ENCODE data around the gene SLC4A5.

Gene SLC4A5

GRCh38 chr2:74357627-74358026 lies 14.4 kb upstream of the SLC4A5 start:
- Histone ChIP-seq H3K9ac (ENCODE audit: low read length) (no peak overlapping the region), H3K79me1 (ENCODE audit: low read length) (no peaks in the 10 kb centered on the region), H2AK5ac (ENCODE audit: low read length) (no peak overlapping the region), H3K14ac (ENCODE audit: low read length) (no peak overlapping the region), H3K4ac (ENCODE audit: low read depth, low read length) (no peak overlapping the region), H3K27me3 (ENCODE audit: insufficient read depth, low read length) (no peaks in the 10 kb centered on the region), H3K27ac (ENCODE audit: low read depth, low read length) (no peak overlapping the region), H4K91ac (ENCODE audit: low read depth, low read length) (no peak overlapping the region), H3K4me3 (ENCODE audit: low read depth, low read length) (no peak overlapping the region), H3K79me2 (ENCODE audit: control insufficient read depth, insufficient read depth, low read length, poor library complexity) (no peaks in the 10 kb centered on the region), H4K8ac (ENCODE audit: low read depth, low read length) (no peak overlapping the region), H2AFZ (ENCODE audit: insufficient read depth, low read length, poor library complexity) (no peak overlapping the region), H4K12ac (ENCODE audit: low read depth, low read length) (no peak overlapping the region), H3K4me2 (ENCODE audit: low read length) (no peak overlapping the region), H3K4me1 (ENCODE audit: control insufficient read depth in 1 of 2, insufficient read depth in 2 of 2, low read length in 2 of 2) (no peaks in the 10 kb centered on the region), H3K23ac (ENCODE audit: low read length) (no peak overlapping the region), H2BK12ac (ENCODE audit: low read length) (no peak overlapping the region), H3K36me3 (ENCODE audit: control insufficient read depth in 1 of 2, insufficient read depth in 2 of 2, low read length in 2 of 2) (peaks cover 30 to 56% of the 10 kb centered on the region in 2 experiments), H3K18ac (ENCODE audit: low read length) (no peak overlapping the region), H2BK120ac (ENCODE audit: insufficient read depth, low read length, poor library complexity) (no peak overlapping the region), H2BK5ac (ENCODE audit: low read depth, low read length, poor library complexity) (no peak overlapping the region), H3K9me3 (ENCODE audit: insufficient read depth, low read depth, low read length) (no peaks in the 10 kb centered on the region)
- no peak for DNase-seq

GRCh38 chr2:74349889-74350288 lies 6.7 kb upstream of the SLC4A5 start:
- Histone ChIP-seq H3K4me1 (ENCODE audit: control insufficient read depth in 1 of 2, insufficient read depth in 2 of 2, low read length in 2 of 2) (peaks cover 0 to 6% of the 10 kb centered on the region in 2 experiments), H3K79me2 (ENCODE audit: control insufficient read depth, insufficient read depth, low read length, poor library complexity) (no peaks in the 10 kb centered on the region), H2AFZ (ENCODE audit: insufficient read depth, low read length, poor library complexity) (no peak overlapping the region), H3K27me3 (ENCODE audit: insufficient read depth, low read length) (no peaks in the 10 kb centered on the region), H2AK5ac (ENCODE audit: low read length) (no peak overlapping the region), H3K9ac (ENCODE audit: low read length) (no peak overlapping the region), H2BK5ac (ENCODE audit: low read depth, low read length, poor library complexity) (no peak overlapping the region), H2BK12ac (ENCODE audit: low read length) (no peak overlapping the region), H3K79me1 (ENCODE audit: low read length) (no peaks in the 10 kb centered on the region), H3K4ac (ENCODE audit: low read depth, low read length) (no peak overlapping the region), H4K91ac (ENCODE audit: low read depth, low read length) (no peak overlapping the region), H2BK120ac (ENCODE audit: insufficient read depth, low read length, poor library complexity) (no peak overlapping the region), H3K36me3 (ENCODE audit: control insufficient read depth in 1 of 2, insufficient read depth in 2 of 2, low read length in 2 of 2) (peaks cover 0 to 3% of the 10 kb centered on the region in 2 experiments), H3K14ac (ENCODE audit: low read length) (no peak overlapping the region), H4K12ac (ENCODE audit: low read depth, low read length) (no peak overlapping the region), H3K4me2 (ENCODE audit: low read length) (no peak overlapping the region), H4K8ac (ENCODE audit: low read depth, low read length) (no peak overlapping the region), H3K18ac (ENCODE audit: low read length) (no peak overlapping the region), H3K4me3 (ENCODE audit: low read depth, low read length) (no peak overlapping the region), H3K9me3 (ENCODE audit: insufficient read depth, low read depth, low read length) (peaks cover 2% of the 10 kb centered on the region), H3K27ac (ENCODE audit: low read depth, low read length) (no peak overlapping the region), H3K23ac (ENCODE audit: low read length) (no peak overlapping the region)
- WGBS (ENCODE audit: extremely low coverage, insufficient coverage, insufficient read length): no CpG with 5 or more reads among the region's 4 CpGs
- DNase-seq: peak; percentile 63 to 75

GRCh38 chr2:74347742-74348141 lies 4.5 kb upstream of the SLC4A5 start:
- Histone ChIP-seq H3K79me1 (ENCODE audit: low read length) (no peaks in the 10 kb centered on the region), H3K14ac (ENCODE audit: low read length) (no peak overlapping the region), H3K23ac (ENCODE audit: low read length) (no peak overlapping the region), H3K79me2 (ENCODE audit: control insufficient read depth, insufficient read depth, low read length, poor library complexity) (no peaks in the 10 kb centered on the region), H2AFZ (ENCODE audit: insufficient read depth, low read length, poor library complexity) (no peak overlapping the region), H4K91ac (ENCODE audit: low read depth, low read length) (no peak overlapping the region), H3K4me1 (ENCODE audit: control insufficient read depth in 1 of 2, insufficient read depth in 2 of 2, low read length in 2 of 2) (peaks cover 0 to 6% of the 10 kb centered on the region in 2 experiments), H2AK5ac (ENCODE audit: low read length) (no peak overlapping the region), H3K4ac (ENCODE audit: low read depth, low read length) (no peak overlapping the region), H4K12ac (ENCODE audit: low read depth, low read length) (no peak overlapping the region), H3K4me2 (ENCODE audit: low read length) (no peak overlapping the region), H2BK12ac (ENCODE audit: low read length) (no peak overlapping the region), H2BK5ac (ENCODE audit: low read depth, low read length, poor library complexity) (no peak overlapping the region), H3K27me3 (ENCODE audit: insufficient read depth, low read length) (no peaks in the 10 kb centered on the region), H2BK120ac (ENCODE audit: insufficient read depth, low read length, poor library complexity) (no peak overlapping the region), H3K9ac (ENCODE audit: low read length) (no peak overlapping the region), H3K9me3 (ENCODE audit: insufficient read depth, low read depth, low read length) (peaks cover 2% of the 10 kb centered on the region), H3K18ac (ENCODE audit: low read length) (no peak overlapping the region), H3K4me3 (ENCODE audit: low read depth, low read length) (no peak overlapping the region), H3K27ac (ENCODE audit: low read depth, low read length) (no peak overlapping the region), H3K36me3 (ENCODE audit: control insufficient read depth in 1 of 2, insufficient read depth in 2 of 2, low read length in 2 of 2) (no peaks in the 10 kb centered on the region), H4K8ac (ENCODE audit: low read depth, low read length) (no peak overlapping the region)
- DNase-seq: no peak
- WGBS (ENCODE audit: extremely low coverage, insufficient coverage, insufficient read length): no CpG with 5 or more reads among the region's 3 CpGs

- no peak overlapping the region for H3K18ac ChIP-seq (ENCODE audit: low read length)
- no peak overlapping the region for H2BK120ac ChIP-seq (ENCODE audit: insufficient read depth, low read length, poor library complexity)
- no CpG with 5 or more reads among the region's 1 CpG for WGBS (ENCODE audit: extremely low coverage, insufficient coverage, insufficient read length)
- H3K36me3 ChIP-seq (ENCODE audit: control insufficient read depth in 1 of 2, insufficient read depth in 2 of 2, low read length in 2 of 2): no peaks in the 10 kb centered on the region
- DNase-seq: no peak
- no peak overlapping the region for H3K4me2 ChIP-seq (ENCODE audit: low read length)
- peaks cover 0 to 6% of the 10 kb centered on the region in 2 experiments for H3K4me1 ChIP-seq (ENCODE audit: control insufficient read depth in 1 of 2, insufficient read depth in 2 of 2, low read length in 2 of 2)
- H3K14ac ChIP-seq (ENCODE audit: low read length): no peak overlapping the region
- H4K91ac ChIP-seq (ENCODE audit: low read depth, low read length): no peak overlapping the region
- H3K23ac ChIP-seq (ENCODE audit: low read length): no peak overlapping the region
- no peaks in the 10 kb centered on the region for H3K27me3 ChIP-seq (ENCODE audit: insufficient read depth, low read length)
- no peak overlapping the region for H3K4ac ChIP-seq (ENCODE audit: low read depth, low read length)
- H2AFZ ChIP-seq (ENCODE audit: insufficient read depth, low read length, poor library complexity): no peak overlapping the region
- no peak overlapping the region for H2BK12ac ChIP-seq (ENCODE audit: low read length)
- no peak overlapping the region for H4K12ac ChIP-seq (ENCODE audit: low read depth, low read length)
- no peaks in the 10 kb centered on the region for H3K79me1 ChIP-seq (ENCODE audit: low read length)
- no peak overlapping the region for H4K8ac ChIP-seq (ENCODE audit: low read depth, low read length)
- H3K9me3 ChIP-seq (ENCODE audit: insufficient read depth, low read depth, low read length): peaks cover 2% of the 10 kb centered on the region
- no peak overlapping the region for H2AK5ac ChIP-seq (ENCODE audit: low read length)
- H3K4me3 ChIP-seq (ENCODE audit: low read depth, low read length): no peak overlapping the region
- no peak overlapping the region for H3K9ac ChIP-seq (ENCODE audit: low read length)
- no peak overlapping the region for H2BK5ac ChIP-seq (ENCODE audit: low read depth, low read length, poor library complexity)
- no peak overlapping the region for H3K27ac ChIP-seq (ENCODE audit: low read depth, low read length)
- no peaks in the 10 kb centered on the region for H3K79me2 ChIP-seq (ENCODE audit: control insufficient read depth, insufficient read depth, low read length, poor library complexity)
These were observed 4.1 kb upstream of the SLC4A5 start for GRCh38 chr2:74347303-74347702.

Data from trophoblast cell (in vitro differentiated cells and primary cell).